ENCODE results near the gene CFAP54.

CFAP54 gene

DNA sequence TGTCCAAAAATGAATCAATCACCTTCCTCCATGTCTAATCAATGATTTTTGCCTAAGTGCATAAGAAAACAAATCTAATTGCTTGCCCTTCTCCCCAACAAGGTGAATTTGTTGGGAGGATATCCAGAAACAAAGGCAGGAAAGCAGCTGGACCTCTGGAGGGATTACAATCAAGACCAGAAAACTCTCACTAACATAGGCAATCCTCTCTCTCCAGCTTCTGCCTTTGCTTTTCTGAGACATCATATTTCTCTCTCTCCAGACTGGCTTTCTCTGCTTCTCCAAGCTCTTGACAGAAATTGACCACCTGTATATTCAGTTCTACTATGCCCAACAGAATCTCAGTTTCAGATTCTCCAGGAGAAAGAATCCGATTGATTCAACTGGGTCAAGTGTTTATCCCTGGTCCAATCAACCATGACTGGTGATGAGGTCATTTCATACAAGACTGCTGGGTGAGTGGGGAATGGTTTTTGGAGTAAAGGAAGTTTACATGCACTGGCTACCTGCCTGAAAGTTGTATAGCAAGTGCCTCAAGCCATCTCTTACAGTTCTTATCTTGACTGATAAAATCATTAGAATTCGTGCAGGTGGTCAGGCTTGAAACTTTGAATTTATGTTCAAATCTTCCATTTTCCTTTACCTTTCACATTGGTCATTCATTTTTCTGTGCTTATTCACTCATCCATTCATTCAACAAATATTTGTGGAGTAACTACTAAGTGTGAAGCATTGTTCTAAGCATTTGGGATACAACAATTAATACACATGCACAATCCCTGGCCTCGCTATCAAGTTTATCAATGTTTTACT is 22.2 kb upstream of the CFAP54 start:
- no peak for DNase-seq (ENCODE audit: low read depth)
- TF ChIP-seq, protein P1, sequence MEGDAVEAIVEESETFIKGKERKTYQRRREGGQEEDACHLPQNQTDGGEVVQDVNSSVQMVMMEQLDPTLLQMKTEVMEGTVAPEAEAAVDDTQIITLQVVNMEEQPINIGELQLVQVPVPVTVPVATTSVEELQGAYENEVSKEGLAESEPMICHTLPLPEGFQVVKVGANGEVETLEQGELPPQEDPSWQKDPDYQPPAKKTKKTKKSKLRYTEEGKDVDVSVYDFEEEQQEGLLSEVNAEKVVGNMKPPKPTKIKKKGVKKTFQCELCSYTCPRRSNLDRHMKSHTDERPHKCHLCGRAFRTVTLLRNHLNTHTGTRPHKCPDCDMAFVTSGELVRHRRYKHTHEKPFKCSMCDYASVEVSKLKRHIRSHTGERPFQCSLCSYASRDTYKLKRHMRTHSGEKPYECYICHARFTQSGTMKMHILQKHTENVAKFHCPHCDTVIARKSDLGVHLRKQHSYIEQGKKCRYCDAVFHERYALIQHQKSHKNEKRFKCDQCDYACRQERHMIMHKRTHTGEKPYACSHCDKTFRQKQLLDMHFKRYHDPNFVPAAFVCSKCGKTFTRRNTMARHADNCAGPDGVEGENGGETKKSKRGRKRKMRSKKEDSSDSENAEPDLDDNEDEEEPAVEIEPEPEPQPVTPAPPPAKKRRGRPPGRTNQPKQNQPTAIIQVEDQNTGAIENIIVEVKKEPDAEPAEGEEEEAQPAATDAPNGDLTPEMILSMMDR (conservative IDR thresholded peaks at IDR 0.05; ENCODE audit: low read length) = no peak
- no peak overlapping the region for H3K4me3 ChIP-seq (ENCODE audit: low read length)

DNA sequence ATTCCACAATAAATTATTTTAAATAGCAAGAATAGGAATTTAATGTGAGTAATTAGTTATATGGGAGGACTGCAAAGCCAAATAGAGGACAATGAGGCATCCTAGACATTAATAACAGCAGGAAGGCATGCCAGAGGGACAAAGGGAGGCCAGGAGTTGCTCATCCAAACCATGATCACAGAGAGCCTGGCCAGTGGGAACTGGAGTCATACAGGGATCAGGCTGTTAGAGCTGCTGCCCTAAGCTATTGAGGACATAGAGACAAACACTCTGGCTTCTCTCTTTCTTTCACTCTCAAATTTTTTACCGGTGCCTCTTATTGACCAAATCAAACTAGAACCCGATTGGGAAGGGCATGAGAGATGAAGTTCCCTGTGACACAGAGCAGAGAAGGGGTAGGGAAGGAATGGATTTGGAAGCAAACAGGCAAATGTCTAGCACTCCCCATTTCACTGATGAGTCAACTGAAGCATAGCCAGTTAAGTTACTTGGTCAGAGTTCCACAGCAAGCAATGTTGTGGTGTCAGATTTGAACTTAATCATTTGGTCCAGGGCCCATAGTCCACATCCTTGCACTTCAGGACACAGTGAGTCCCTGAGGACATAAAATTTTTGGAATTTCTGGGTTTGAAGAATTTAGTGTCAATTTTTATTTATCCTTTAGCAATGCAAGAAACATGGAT is 17.9 kb upstream of the CFAP54 start:
- no peak overlapping the region for H3K4me3 ChIP-seq (ENCODE audit: low read length)
- TF ChIP-seq, protein P1 (conservative IDR thresholded peaks at IDR 0.05; ENCODE audit: low read length) = no peak
- DNase-seq (ENCODE audit: low read depth) = peak; percentile 85

DNA sequence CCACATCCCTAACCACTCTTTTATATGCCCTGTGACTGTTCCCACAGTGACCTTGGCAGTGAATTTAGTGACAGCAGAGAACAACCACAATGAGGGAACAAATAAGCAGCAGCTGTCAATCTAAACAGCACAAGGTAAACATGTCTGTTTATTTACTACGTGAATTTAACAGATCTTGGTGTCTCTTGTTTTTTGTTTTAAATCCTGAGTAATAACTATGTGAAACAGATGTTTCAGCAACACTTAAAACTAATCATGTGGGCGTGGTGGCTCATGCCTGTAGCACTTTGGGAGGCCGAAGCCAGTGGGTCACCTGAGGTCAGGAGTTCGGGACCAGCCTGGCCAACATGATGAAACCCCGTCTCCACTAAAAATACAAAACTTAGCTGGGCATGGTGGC is 17.0 kb upstream of the CFAP54 start:
- TF ChIP-seq, protein P1 (conservative IDR thresholded peaks at IDR 0.05; ENCODE audit: low read length) = no peak
- H3K4me3 ChIP-seq (ENCODE audit: low read length) = no peak overlapping the region
- peak; percentile 58 for DNase-seq (ENCODE audit: low read depth)

DNA sequence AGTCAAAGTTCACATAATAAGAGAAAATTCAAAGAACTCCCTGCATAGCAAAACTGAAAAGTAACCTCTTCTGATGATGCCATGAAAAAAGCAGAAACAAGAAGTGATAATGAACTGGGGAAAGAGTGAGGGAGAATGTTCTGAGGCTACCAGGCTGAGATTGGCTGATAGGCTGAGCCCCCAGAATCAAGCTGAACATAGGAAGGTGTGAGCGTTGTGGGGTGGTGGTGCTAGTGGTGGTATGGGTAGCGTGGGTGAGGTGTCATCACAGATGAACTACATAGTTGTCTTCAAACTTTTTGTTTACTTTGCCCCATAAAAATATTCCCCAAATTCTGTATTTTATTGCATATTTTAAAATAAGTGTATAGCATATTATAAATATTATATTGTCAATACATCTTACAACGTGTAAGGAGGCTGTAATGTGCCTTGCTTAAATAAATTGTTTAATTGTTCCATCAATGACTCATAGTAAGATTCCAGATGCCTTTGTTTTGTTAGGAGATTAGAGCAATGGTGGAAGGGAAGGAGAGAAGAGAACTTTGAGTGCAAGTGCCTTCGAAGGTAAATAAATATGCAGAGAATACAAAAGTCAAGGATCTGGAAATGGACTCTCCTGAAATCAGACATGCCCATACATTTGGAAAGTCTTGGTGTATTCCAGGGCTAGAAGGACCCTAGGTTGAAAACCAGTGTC is 15.8 kb upstream of the CFAP54 start:
- H3K4me3 ChIP-seq (ENCODE audit: low read length) = no peak overlapping the region
- DNase-seq (ENCODE audit: low read depth) = no peak
- TF ChIP-seq, protein P1 (conservative IDR thresholded peaks at IDR 0.05; ENCODE audit: low read length) = no peak

DNA sequence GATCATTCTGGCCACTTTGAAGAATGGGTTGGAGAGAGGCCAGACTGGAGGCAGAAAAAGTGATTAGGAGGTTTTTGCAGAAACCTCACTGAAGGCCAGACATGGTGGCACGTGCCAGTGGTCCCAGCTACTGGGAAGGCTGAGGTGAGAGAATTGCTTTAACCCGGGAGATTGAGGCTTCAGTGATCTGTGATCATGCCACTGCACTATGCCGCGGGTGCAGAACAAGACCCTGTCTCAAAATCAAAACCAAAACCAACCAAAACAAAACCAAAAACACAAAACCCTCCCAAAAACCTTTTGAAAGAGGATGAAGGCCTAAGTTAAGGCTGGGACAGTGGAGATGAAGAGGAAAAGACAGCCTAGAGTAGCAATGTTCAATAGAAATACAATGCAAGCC is 15.2 kb upstream of the CFAP54 start:
- TF ChIP-seq, protein P1 (conservative IDR thresholded peaks at IDR 0.05; ENCODE audit: low read length) = no peak
- no peak for DNase-seq (ENCODE audit: low read depth)
- no peak overlapping the region for H3K4me3 ChIP-seq (ENCODE audit: low read length)

DNA sequence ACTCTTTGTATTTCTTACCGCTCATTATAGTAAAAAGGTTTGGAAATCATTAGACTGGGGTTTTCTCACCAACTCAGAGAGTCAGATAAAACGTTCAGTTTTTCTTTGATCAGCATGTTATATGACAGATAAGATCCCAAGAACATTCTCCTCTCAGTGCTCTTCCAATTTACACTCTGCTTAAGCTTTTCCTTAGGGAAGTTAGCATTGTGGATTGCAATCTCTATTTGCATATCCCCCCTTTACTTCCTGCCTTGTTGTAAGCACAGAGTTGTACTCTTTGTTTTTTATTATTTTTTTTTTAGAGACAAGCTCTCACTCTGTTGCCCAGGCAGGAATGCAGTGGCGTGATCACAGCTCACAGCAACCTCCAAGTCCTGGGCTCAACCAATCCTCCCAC is 11.4 kb upstream of the CFAP54 start:
- TF ChIP-seq, protein P1 (conservative IDR thresholded peaks at IDR 0.05; ENCODE audit: low read length) = no peak
- H3K4me3 ChIP-seq (ENCODE audit: low read length) = no peak overlapping the region
- DNase-seq (ENCODE audit: low read depth) = no peak

Measured in AG10803 (cell line).